GM11168 (cell line): Measurements from ENCODE around the gene AGAP2.
"Not testable (repeated sequence)": the region's sequence is repeated elsewhere in the genome, so short reads cannot be mapped to it uniquely, and the experiment has no call there.

Experiments
- in situ Hi-C: fragments of 300-500 bp; cut with MboI; formaldehyde crosslinking; loops from one replicate; pipeline ENCODE4 v1.12.0; 2022; ENCODE audit warnings: low sequenced_read_pairs; ENCODE audit not compliant: unreplicated experiment

The AGAP2 gene

DNA sequence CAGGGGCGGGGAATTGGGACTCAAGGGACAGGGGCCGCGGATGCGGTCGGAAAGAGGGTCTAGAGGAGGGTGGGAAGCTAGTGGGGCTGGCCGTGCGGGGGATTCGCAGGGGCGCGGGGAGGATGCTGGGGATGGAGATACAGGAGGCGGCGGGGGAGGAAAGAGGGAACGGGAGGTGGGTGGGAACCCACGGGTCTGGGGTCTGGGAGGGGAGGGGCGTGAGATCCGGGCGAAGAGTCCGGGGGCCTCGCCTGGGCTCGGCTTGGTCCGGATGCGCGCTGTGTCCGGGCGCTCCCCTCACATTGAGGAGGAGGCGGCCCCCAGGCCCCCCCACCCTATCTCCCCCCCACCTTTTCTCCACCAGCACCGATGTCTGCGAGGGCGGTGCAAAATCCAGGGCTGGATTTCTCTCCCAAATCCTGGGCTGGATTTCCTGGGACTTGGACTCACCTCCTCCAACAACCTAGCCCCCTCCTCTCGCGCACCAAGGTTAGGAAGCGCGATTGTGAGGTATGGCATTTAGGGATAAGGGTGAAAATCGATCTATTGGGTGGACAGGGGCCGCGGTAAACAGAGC, at the start of gene AGAP2:
Gene AGAP2 (minus strand): TSS at position 82 of the 577 bp plus-strand sequence. CDS start 496 bp downstream, outside the sequence.
- in situ Hi-C loops: no loop called here

DNA sequence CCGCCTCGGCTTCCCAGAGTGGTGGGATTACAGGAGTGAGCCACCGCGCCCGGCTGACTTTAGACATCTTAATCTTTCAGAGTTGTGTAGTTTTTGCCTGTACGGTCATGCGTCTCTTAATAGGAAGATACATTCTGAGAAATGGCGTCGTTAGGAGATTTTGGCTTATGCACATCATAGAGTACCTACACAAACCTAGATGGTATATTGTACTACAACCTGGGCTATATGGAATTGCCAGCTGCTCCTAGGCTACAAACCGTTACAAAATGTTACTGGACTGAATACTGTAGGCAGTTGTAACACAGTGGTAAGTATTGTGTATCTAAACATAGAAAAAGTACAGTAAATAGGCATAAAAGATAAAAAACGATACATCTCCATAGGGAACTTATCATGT, 45.3 kb upstream of the AGAP2 start:
- in situ Hi-C loops: no loop called here

DNA sequence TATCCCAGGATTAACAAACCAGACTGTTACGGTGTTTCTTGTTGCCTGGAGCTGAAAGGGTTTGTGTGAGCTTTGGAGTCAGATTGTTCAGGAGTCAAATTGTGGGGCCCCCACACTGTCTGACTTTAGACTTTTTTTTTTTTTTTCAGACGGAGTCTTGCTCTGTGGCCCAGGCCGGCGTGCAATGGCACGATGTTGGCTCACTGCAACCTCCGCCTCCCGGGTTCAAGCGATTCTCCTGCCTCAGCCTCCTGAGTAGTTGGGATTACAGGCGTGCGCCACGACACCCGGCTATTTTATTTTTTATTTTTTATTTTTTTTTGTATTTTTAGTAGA, 44.9 kb upstream of the AGAP2 start:
- in situ Hi-C loops: no loop called here

DNA sequence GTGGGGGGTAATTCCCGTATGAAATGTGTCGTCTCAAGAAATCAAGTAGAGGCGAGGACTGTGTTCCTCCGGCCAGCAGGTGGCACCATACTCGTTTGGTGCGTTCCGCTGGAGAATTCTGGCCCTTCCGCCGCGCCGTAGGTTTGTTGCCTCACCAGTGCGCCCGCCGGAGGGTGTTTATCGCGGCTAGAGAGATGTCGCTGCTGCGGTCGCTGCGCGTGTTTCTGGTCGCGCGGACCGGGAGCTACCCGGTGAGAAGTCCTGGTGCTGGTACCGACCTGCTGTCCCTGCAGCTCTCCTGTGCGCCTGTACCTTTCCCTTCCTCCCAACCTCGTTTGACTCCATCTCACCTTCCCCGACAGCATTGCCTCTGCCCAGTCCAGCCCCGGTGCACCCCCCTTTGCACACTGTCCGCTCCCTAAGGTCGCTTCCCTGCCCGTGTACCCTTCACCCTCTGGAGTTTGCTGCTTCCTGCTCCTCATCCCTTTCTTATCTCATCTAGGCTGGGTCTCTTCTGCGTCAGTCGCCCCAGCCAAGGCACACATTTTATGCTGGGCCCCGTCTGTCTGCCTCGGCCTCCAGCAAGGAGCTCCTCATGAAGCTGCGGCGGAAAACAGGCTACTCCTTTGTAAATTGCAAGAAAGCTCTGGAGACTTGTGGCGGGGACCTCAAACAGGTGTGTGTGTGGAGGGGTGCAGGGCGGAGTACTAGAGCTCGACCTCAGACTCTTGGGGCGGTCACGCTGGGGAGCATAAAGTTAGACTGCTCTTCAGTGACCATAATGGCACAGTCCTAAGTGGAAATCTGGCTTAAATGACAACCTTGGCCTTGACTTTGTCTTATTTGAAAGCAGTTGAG, 44.3 kb upstream of the AGAP2 start, which contains the start of gene TSFM:
Gene TSFM (plus strand): TSS at position 180 of the 858 bp plus-strand sequence. CDS start 15 bp downstream, at position 195.
- in situ Hi-C loops: no loop called here

DNA sequence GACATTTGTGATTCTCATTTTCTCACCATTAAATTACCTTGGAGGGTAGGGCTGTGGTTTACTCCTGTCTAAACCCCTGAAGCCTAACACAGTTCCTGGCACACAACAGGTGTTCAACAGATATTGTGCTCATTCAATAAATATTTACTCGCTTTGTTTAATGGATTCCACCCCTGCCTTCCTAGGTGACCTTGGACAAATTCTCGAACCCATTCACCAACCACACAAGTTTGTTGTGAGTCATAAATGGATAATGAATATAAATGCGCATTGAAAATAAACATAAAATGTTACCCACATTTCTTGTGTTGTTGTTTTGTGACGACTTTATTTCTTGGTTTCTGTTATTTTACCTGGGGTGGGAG, 43.7 kb upstream of the AGAP2 start:
- in situ Hi-C loops: no loop called here

DNA sequence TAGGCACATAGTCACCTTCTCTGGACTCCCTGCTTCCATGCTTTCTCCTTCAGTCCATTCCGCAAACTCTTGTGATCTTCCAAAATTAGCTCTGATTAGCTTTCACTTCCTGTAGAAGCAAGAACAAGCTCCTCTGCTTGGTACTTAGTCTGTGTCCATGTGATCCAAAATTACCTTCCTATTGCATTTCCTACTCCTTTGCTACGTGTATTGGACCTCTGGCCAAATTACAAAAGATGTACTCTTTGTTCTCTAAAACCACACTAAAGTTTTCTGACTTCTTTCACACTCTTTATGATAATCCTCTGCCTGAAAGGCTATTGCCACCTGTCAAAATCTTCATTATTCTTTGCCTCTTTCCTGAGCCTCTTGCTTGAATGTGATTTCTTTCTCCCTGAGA, 43.3 kb upstream of the AGAP2 start:
- in situ Hi-C loops: no loop called here

DNA sequence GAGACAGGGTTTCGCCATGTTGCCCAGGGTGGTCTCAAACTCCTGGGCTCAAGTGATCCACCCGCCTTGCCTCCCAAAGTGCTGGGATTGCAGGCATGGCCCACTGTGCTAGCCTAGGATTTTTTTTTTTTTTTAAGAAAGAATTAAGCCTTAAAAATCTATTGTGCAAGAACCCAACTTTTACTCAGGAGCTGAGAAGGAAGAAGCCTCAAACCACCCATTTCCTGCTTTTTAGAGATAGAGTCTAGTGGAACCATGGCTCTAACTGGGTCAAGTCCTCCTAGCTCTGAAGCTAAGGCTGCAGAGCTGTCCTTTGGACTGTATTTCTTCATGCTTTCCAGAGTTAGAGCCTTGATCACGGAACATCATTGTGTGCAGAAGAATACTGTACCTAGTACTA, 42.7 kb upstream of the AGAP2 start:
- in situ Hi-C loops: no loop called here

DNA sequence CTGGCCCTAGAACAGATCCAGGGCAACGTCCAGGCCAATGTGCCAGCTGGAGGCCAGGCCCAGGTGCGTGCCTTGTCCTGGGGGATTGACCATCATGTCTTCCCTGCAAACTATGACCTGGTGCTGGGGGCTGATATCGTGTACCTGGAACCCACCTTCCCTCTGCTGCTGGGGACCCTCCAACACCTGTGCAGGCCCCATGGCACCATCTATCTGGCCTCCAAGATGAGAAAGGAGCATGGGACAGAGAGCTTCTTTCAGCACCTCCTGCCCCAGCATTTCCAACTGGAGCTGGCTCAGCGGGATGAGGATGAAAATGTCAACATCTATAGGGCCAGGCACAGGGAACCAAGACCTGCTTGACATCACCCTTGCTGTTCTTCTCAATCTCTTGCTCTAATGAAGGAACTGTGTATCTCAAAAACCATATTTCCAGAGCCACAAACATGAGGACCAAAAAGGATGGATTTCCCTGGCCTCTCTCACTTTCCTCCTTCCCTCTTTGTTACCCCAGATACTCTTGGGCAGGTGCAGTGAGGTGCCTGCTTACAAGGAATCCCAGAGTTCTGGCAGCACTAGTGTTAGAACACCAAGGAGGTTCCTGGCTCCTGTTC, 41.8 kb upstream of the AGAP2 start:
- in situ Hi-C loops: no loop called here

DNA sequence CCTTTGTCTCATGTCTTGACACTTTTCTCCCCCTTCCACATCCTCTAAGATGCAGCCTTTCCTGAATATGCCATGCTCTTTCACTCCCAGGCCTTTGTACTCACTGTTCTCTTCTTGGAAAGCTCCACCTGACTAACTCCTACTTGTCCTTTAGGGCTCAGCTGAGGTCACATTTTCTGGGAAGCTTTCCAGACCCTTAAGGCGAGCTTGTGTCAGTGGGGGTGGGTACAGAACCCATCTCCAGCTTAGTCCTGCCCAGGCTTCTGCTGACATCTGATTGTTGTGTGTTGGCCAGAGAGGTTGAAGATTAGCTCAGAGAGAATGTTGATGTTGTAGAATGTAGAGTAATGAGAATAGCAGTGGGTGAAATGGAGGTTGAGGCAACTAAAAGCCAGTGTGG, 41.2 kb upstream of the AGAP2 start:
- in situ Hi-C loops: no loop called here

DNA sequence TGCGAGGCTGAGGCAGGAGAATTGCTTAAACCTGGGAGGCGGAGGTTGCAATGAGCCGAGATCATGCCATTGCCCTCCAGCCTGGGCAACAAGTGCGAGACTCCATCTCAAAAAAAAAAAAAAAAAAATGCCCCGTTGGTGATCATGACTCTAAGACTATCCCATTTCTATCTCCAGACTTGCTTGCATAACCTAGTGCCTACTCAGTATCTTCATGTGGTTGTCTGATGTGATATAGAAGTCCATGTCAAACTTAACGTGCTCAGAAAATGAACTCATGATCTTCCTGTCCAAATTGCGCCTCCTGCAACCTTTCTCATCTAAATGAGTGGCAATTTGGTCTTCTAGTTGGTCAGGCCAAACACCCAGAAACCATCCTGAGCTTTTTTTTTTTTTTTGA, 39.4 kb upstream of the AGAP2 start:
- in situ Hi-C loops: no loop called here

DNA sequence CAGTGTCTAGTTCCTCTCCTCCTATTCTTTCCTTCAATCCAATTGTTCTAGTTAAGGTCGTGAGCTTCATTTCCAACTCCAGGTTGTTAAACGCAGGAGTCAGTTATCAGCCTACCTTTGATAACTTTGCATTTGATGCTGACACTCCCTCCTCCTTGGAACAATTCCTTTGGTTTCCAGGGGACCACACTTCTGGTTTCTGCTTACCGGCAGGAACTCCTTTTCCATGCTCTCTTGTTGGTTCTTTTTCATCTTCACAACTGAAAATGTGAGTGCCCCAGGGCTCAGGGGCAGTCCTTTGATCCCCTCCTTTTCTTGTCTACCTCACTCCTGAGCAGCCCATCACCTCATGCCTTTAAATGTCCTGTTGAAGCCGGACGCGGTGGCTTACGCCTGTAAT, 38.8 kb upstream of the AGAP2 start:
- in situ Hi-C loops: no loop called here

DNA sequence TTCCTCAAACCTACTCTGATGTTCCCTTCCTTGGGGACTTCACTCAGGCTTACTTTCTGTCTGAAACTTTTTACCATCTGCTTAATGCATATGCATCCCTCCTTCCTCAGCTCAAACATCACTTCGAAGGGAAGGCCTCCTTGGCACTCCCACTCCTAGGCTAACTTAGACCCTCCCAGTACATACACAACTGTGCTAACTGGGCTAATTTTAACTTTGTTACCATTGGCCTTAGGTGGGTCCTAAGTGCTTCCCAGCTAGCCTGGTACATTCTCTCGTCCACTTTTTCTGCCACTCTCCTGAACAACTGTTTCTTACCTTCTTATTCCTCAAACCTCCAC, 37.7 kb upstream of the AGAP2 start:
- in situ Hi-C loops: no loop called here

DNA sequence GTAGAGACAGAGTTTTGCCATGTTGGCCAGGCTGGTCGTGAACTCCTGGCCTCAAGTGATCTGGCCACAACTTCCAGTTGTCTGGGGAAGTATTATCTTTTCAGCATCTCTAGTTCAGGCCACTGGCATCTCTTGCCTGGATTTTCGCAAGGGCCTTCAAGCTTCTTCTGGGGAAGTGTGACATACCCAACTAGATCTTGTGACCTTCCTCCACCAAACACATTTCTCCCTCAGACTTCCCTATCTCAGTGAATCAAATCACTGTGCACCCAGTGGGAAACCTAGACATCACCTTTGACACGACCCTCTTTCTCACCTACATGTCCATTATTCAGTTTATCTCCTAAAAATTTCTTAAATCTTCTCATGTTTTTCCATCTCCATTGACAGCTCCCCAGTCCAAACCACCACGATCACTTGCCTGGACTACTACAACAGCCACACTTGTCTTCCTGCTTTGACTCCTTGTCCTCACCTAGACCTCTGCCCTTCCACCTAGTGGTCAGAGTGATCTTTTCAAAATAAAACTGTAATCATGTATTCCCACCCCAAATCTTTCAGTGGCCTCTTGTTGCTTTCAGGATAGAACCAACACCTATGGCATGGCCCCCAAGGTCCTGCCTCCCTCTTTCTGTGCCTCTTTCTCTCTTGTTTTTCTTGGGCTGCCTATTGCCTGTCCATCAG, 37.2 kb upstream of the AGAP2 start:
- in situ Hi-C loops: no loop called here

DNA sequence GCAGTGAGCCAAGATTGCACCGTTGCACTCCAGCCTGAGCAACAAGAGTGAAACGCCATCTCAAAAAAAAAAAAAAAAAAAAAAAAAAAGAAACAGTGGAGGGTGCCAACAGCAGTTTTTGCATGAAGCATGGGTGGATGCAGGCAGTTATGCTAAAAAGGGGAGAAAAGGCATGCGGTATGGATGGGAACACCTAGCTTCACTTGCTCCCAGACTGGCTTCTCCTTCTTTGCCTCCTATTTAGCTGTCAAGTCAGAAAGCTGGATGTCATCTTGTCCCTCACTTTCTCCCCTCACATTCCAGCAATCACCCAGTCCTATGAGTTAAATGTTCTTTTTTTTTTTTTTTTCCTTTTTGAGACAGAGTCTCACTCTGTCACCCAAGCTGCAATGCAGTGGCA, 36.5 kb upstream of the AGAP2 start:
- in situ Hi-C loops: no loop called here

DNA sequence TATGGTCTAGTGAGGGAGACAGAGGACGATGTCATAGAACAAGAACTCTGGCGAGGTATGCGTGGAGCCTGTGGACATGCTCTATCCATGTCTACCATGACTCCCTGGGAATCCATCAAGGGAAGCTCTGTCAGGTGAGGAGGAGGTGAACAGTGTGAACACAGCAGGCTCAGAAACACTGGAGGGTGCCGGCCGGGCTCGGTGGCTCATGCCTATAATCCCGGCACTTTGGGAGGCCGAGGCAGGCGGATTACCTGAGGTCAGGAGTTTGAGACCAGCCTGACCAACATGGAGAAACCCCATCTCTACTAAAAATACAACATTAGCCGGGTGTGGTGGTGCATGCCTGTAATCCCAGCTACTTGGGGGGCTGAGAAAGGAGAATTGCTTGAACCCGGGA, 36.1 kb upstream of the AGAP2 start:
- in situ Hi-C loops: not testable (repeated sequence)

DNA sequence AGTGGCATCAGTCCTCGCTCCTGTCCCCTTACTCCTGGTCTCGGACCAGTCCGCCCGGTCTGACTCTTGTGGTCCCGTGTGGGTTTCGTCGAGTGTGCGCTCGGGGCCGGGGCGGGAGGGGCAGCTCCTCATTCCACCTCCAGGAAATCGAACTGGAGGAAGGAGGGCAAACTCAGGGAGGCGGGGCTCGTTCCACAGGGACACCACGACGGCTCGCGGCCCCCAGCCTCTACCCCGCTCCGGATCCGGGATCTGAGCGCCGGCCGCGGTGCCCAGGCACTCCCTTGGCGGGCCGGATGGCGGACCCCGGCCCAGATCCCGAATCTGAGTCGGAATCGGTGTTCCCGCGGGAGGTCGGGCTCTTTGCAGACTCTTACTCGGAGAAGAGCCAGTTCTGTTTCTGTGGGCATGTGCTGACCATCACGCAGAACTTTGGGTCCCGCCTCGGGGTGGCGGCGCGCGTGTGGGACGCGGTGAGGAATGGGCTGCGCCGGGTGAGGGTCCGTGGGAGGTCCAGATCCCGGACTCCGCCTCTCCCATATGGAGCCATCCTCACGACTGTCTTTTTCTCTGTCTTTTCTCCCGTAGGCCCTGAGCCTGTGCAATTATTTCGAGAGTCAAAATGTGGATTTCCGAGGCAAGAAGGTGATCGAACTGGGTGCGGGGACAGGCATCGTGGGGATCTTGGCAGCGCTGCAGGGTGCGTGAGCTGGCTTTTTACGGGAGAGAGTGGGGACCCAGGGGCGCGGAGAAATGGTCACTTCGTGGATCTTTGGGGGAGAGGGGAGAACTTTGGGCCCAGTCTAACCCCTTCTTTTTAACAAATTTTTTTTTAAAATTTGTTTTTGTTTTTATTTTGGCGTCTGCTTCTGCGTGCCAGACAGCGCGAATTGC, 34.1 kb upstream of the AGAP2 start, which contains the start of gene EEF1AKMT3:
Gene EEF1AKMT3 (plus strand): TSS at position 186 of the 894 bp plus-strand sequence. CDS start 111 bp downstream, at position 297.
- in situ Hi-C loops: no loop called here

DNA sequence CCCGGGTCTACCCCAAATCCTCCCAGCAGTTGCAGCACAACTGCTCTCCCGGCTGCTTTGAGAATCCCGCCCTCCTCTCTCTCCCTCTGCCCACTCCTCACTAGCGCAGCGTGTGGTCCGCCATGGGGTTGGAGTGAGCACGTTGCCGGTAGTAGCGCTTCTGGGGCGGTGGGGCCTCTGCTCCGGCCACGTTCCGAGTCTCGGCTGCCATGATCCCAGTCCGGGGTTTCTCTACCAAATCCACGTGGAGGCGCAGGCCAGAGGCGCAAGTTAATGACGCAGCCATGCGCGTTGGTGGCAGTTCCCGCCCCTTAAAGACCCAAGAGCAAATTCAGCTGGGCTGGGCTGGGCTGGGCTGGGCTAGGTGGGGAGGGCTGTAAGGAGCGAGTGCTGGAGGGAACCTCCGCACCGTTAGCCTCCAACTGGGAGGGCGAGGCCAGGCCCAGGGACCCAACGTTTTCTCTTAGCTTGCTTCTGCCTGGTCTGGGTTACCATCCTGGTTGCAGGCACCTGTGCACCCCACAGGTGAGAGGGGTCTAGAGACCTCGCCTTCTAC, 33.4 kb upstream of the AGAP2 start, which contains the start of gene METTL1:
Gene METTL1 (minus strand): TSS at position 233 of the 556 bp plus-strand sequence. CDS start 22 bp downstream, at position 211.
- in situ Hi-C loops: no loop called here

DNA sequence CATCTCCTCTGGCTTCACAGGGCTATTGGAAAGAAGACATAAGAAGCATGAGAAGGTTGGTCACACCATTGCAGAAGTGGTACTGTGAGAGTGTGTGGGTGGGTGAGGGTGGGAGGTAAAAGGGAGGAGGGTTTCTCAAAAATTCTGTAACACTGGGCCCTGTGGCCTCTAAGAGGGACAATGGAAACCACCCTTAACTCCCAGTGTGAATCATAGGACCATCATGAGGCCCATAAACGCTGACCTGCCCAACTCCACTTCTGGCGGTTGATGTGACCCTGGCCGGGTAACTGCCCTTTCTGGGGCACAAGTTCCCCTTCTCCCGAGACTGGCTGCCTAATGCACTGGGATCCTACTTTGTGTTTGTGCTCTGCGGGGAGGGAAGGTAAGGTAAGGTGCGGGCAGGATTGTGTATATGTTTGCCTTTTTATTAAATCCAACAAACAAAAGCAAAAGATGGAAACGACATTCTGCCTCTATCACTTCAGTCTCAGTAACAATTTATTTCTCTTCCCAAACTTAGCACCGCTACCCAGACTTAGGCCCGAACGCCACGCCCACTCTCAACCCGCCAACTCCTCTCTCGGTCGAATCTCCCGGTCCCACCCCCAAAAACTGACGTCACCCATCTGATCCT, 32.8 kb upstream of the AGAP2 start:
- in situ Hi-C loops: no loop called here

DNA sequence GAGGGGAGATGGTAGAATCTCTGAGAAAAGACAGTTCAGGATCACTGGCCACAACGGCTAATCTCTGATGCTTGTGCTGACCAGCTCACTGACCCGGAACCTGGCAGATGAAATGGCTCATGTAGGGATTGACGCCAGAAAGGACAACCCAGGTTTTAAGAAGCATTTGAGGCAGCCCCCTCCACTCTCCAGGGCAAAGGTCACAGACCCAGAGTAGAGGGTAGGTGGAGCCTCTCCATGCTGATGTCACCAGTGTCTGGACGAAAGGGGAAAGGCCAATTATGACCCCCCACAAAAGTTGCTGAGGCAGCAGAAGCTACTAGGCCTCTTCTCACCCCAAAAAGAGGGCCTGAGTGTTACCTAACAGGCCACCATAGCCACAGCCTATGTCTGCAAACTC, 32.2 kb upstream of the AGAP2 start:
- in situ Hi-C loops: no loop called here
